Endothelial cell of umbilical vein (primary cell): ENCODE data around the gene MACO1.

Source experiments
- CTCF ChIP-seq, 2 donors: IDR thresholded peaks; 1 replicate in 1 of 2; 2 replicates in 1 of 2; pipeline ENCODE4 v1.5.1; 2011; ENCODE audit warnings: low read length in 2 of 2, mild to moderate bottlenecking in 2 of 2, moderate library complexity in 2 of 2, control low read depth in 1 of 2, inconsistent platforms in 1 of 2, low read depth in 1 of 2; ENCODE audit not compliant: insufficient read depth in 1 of 2; ENCODE audit errors: extremely low read depth in 1 of 2
- POLR2AphosphoS5 ChIP-seq: IDR thresholded peaks from 2 replicates; pipeline ENCODE4 v1.6.1; 2012; ENCODE audit warnings: low read depth, mild to moderate bottlenecking, control low read depth, low read length, moderate library complexity; ENCODE audit not compliant: insufficient read depth

DNA sequence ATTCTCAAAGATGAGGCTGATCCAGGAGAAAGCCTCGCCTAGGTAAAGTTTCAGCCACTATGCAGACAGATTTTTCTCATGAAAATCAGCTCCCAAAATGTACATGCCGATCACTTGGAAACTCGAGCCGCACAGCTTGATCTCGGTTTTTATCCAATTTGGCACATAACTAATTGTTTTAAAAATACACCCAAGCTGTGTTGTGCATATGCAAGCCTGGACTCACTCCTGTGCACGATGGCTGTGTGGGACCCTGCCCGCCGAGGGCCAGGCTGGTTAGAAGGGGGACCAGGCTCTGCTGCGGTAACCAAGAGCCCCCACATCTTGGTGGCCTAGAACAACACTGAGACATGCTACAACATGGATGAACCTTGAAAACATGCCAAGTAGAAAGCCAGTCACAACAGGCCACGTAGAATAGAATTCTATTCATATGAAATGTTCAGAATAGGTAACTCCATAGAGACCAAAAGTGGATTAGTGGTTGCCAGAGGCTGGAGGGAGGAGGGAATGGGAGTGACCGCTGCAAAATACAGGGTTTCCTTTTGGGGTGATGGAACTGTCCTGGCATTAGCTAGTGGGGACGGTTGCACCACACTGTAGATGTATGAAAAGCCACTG, 96.6 kb downstream of the MACO1 start:
- no peak for TF ChIP-seq CTCF (IDR thresholded peaks at IDR 0.05; ENCODE audit: extremely low read depth in 1 of 2, insufficient read depth in 1 of 2, low read depth in 1 of 2, low read length in 2 of 2)
- no peak for TF ChIP-seq POLR2AphosphoS5
